HEK293 (cell line): Measurements from ENCODE around the gene PKDCC.

Experiments
- SETDB1 ChIP-seq: IDR thresholded peaks from one replicate; pipeline ENCODE4 v1.6.1; 2017; ENCODE audit warnings: mild to moderate bottlenecking, low read length, moderate library complexity, mixed read lengths; ENCODE audit not compliant: insufficient read length
- ZNF10 ChIP-seq: fragments of 450-650 bp; formaldehyde crosslinking; IDR thresholded peaks from 2 replicates; pipeline ENCODE4 v1.5.1; 2017; ENCODE audit warnings: missing biosample characterization, missing genetic modification characterization
- ZNF175 ChIP-seq: fragments of 450-650 bp; formaldehyde crosslinking; IDR thresholded peaks from 2 replicates; pipeline ENCODE4 v1.5.1; 2016; ENCODE audit warnings: missing biosample characterization, missing genetic modification characterization
- ZNF19 ChIP-seq: fragments of 450-650 bp; formaldehyde crosslinking; IDR thresholded peaks from 2 replicates; pipeline ENCODE4; 2016; ENCODE audit warnings: missing biosample characterization, missing genetic modification characterization, low read depth
- ZNF548 ChIP-seq: fragments of 450-650 bp; formaldehyde crosslinking; IDR thresholded peaks from 2 replicates; pipeline ENCODE4 v1.5.1; 2016; ENCODE audit warnings: missing biosample characterization, missing genetic modification characterization
- ZNF654 ChIP-seq: fragments of 450-650 bp; formaldehyde crosslinking; IDR thresholded peaks from 2 replicates; pipeline ENCODE4 v1.5.1; 2016; ENCODE audit warnings: low read depth, missing biosample characterization, missing genetic modification characterization
- ZNF670 ChIP-seq: fragments of 450-650 bp; formaldehyde crosslinking; IDR thresholded peaks from 2 replicates; pipeline ENCODE4 v1.5.1; 2016; ENCODE audit warnings: missing biosample characterization, missing genetic modification characterization, low read depth
- TF ChIP-seq, protein P1 (sequence below): fragments of 450-650 bp; formaldehyde crosslinking; IDR thresholded peaks from 2 replicates; pipeline ENCODE4 v1.5.1; 2016; ENCODE audit warnings: missing biosample characterization, missing genetic modification characterization
- TF ChIP-seq, protein P2 (sequence below): fragments of 450-650 bp; formaldehyde crosslinking; IDR thresholded peaks from 2 replicates; pipeline ENCODE4 v1.5.1; 2016; ENCODE audit warnings: missing biosample characterization, missing genetic modification characterization
- TF ChIP-seq, protein P3 (sequence below): fragments of 450-650 bp; formaldehyde crosslinking; IDR thresholded peaks from 2 replicates; pipeline ENCODE4 v1.5.1; 2016; ENCODE audit warnings: missing biosample characterization, missing genetic modification characterization

DNA sequence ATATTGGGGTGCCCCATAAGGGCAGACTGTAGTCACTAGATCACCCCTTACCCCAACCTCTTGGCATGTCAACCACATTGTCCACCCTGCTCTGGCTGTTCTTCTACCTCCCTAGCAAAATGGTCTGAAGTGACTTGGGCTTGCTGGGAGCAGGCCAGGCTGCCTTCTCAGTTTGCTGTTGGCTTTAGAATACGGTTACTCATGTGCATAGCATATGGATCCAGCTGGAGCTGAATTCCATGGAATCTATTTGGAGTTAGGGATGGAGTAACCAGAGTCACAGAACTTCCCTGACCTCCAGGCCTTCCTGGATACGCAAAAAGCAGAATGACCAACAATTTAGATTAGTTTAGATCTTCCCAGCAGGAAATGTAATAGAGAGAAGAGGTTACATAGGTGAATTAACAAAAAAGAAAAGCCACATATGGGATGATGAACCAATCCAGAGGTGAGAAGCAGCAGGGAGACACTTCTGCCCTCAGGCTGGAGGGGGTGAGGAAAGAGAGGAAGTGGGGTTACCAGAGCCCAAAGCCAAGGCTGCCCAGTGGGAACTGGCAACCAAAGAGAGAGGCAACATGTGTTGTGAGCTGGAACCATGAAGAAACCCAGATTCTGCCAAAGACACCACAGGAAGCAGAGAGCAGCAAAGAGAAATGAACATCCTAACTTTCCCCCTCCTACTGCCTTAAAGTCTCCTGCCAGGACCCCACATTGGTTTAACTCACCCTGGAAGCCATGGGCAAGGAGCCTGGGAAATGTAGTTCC is 26.1 kb downstream of the PKDCC start:
- TF ChIP-seq, protein P1, sequence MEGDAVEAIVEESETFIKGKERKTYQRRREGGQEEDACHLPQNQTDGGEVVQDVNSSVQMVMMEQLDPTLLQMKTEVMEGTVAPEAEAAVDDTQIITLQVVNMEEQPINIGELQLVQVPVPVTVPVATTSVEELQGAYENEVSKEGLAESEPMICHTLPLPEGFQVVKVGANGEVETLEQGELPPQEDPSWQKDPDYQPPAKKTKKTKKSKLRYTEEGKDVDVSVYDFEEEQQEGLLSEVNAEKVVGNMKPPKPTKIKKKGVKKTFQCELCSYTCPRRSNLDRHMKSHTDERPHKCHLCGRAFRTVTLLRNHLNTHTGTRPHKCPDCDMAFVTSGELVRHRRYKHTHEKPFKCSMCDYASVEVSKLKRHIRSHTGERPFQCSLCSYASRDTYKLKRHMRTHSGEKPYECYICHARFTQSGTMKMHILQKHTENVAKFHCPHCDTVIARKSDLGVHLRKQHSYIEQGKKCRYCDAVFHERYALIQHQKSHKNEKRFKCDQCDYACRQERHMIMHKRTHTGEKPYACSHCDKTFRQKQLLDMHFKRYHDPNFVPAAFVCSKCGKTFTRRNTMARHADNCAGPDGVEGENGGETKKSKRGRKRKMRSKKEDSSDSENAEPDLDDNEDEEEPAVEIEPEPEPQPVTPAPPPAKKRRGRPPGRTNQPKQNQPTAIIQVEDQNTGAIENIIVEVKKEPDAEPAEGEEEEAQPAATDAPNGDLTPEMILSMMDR (tag by site-specific recombination): no peak
- TF ChIP-seq, protein P2, sequence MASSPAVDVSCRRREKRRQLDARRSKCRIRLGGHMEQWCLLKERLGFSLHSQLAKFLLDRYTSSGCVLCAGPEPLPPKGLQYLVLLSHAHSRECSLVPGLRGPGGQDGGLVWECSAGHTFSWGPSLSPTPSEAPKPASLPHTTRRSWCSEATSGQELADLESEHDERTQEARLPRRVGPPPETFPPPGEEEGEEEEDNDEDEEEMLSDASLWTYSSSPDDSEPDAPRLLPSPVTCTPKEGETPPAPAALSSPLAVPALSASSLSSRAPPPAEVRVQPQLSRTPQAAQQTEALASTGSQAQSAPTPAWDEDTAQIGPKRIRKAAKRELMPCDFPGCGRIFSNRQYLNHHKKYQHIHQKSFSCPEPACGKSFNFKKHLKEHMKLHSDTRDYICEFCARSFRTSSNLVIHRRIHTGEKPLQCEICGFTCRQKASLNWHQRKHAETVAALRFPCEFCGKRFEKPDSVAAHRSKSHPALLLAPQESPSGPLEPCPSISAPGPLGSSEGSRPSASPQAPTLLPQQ: no peak
- TF ChIP-seq ZNF19: no peak
- TF ChIP-seq ZNF670 (tag by site-specific recombination): no peak
- no peak for TF ChIP-seq ZNF548 (tag by site-specific recombination)
- no peak for TF ChIP-seq SETDB1
- TF ChIP-seq, protein P3, sequence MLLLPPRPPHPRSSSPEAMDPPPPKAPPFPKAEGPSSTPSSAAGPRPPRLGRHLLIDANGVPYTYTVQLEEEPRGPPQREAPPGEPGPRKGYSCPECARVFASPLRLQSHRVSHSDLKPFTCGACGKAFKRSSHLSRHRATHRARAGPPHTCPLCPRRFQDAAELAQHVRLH: no peak
- no peak for TF ChIP-seq ZNF10 (tag by site-specific recombination)
- TF ChIP-seq ZNF654 (tag by site-specific recombination): no peak
- TF ChIP-seq ZNF175 (tag by site-specific recombination): no peak
